ENCODE data around the gene DMRT1. TPM values are rescaled to one million over a fixed set of nuclear protein-coding genes. Genes with fewer than 3 reads are reported as not detected.
A peak's percentile ranks its signal among the peaks of the same experiment; 100 is the strongest.

Gene DMRT1
- total RNA-seq, 1 experiment from 2014 or later, result not detected

DNA sequence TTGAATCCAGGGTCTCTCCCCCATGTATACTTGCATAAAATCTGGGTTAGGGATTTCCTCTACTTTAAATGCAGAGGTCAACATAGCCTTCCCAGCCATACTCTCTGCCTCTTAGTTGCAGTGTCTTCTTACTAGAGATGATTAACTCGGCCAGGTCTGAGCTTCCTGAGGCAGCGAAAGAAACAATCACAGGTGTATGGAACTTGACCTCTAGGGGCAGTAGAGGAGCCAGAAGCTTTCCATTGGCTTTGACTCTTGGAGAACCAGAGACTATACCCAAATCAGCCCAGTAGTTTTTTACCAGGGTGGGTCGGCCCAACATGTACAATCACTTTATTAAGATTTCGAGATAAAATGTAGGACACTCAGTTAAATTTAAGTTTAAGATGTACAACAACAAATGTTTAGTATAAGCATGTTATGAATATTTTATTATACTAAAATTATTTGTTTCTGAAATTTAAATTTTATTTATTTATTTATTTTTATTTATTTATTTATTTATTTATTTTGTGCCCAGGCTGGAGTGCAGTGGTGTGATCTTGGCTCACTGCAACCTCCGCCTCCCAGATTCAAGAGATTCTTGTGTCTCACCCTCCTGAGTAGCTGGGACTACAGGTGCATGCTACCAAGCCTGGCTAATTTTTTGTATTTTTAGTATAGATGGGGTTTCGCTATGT, 87.0 kb downstream of the DMRT1 start:
- TF ChIP-seq CTCF (conservative IDR thresholded peaks at IDR 0.05; ENCODE audit: low read depth, low read length) (peak; percentile 53), EZH2 (IDR thresholded peaks at IDR 0.05; ENCODE audit: borderline replicate concordance, low read depth, low read length, poor library complexity, severe bottlenecking) (no peak)
- Histone ChIP-seq H3K4me3 (ENCODE audit: low read depth, low read length, poor library complexity, severe bottlenecking) (no peak overlapping the region), H3K27me3 (replicated peaks; ENCODE audit: insufficient read depth, low read depth, low read length, poor library complexity) (peaks cover 20% of the 10 kb centered on the region), H3K27ac (ENCODE audit: low read depth, low read length, poor library complexity, severe bottlenecking) (no peak overlapping the region), H3K9me3 (ENCODE audit: low read depth, low read length, poor library complexity, severe bottlenecking) (no peaks in the 10 kb centered on the region), H3K36me3 (ENCODE audit: insufficient read depth, low read length, poor library complexity, severe bottlenecking) (no peaks in the 10 kb centered on the region), H3K4me1 (ENCODE audit: insufficient read depth, low read length, poor library complexity, severe bottlenecking) (no peaks in the 10 kb centered on the region)
- DNase-seq (ENCODE audit: low spot score), result peak; percentile 33
- POLR2A ChIA-PET (ENCODE audit: low non-redundant PET), result no interaction called here
- intact Hi-C loops (cut with micrococcal nuclease; ENCODE audit: unreplicated experiment), result no loop called here
- BruUV-seq (replicated peaks), result no TSS peak
- CTCF ChIA-PET, result no interaction called here

GRCh38 chr9:929719-930118, 88.2 kb downstream of the DMRT1 start:
- TF ChIP-seq CTCF (conservative IDR thresholded peaks at IDR 0.05; ENCODE audit: low read depth, low read length) (no peak), EZH2 (IDR thresholded peaks at IDR 0.05; ENCODE audit: borderline replicate concordance, low read depth, low read length, poor library complexity, severe bottlenecking) (no peak)
- no peak overlapping the region for H3K4me3 ChIP-seq (ENCODE audit: low read depth, low read length, poor library complexity, severe bottlenecking)
- H3K27me3 ChIP-seq (replicated peaks; ENCODE audit: insufficient read depth, low read depth, low read length, poor library complexity), result peaks cover 32% of the 10 kb centered on the region
- no peak for DNase-seq (ENCODE audit: low spot score)
- intact Hi-C loops (cut with micrococcal nuclease; ENCODE audit: unreplicated experiment), result no loop called here
- no peaks in the 10 kb centered on the region for H3K4me1 ChIP-seq (ENCODE audit: insufficient read depth, low read length, poor library complexity, severe bottlenecking)
- H3K9me3 ChIP-seq (ENCODE audit: low read depth, low read length, poor library complexity, severe bottlenecking), result no peaks in the 10 kb centered on the region
- CTCF ChIA-PET, result no interaction called here
- BruUV-seq (replicated peaks), result no TSS peak
- H3K36me3 ChIP-seq (ENCODE audit: insufficient read depth, low read length, poor library complexity, severe bottlenecking), result no peaks in the 10 kb centered on the region
- H3K27ac ChIP-seq (ENCODE audit: low read depth, low read length, poor library complexity, severe bottlenecking), result no peak overlapping the region
- POLR2A ChIA-PET (ENCODE audit: low non-redundant PET), result no interaction called here

DNA sequence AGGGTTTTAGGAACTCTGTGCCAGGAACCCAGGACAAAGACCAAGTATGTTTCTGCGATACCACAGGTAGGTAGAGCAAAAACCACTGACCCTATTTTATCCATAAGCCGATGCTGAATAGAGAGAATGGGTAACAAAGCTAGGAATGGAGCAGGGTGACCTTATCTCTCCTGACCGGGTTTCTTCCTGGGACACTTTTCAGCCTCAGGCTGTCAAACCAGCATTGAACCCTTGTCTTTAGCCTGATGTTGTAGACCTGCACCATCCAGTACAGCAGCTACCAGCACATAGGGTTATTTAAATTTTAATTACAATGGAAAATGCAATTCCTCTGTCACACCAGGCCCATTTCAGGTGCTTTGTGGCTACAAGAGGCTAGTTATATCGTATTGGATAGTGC, 91.9 kb downstream of the DMRT1 start:
- Histone ChIP-seq H3K27me3 (replicated peaks; ENCODE audit: insufficient read depth, low read depth, low read length, poor library complexity) (peaks cover 42% of the 10 kb centered on the region), H3K4me3 (ENCODE audit: low read depth, low read length, poor library complexity, severe bottlenecking) (no peak overlapping the region), H3K27ac (ENCODE audit: low read depth, low read length, poor library complexity, severe bottlenecking) (no peak overlapping the region), H3K36me3 (ENCODE audit: insufficient read depth, low read length, poor library complexity, severe bottlenecking) (no peaks in the 10 kb centered on the region), H3K9me3 (ENCODE audit: low read depth, low read length, poor library complexity, severe bottlenecking) (no peaks in the 10 kb centered on the region), H3K4me1 (ENCODE audit: insufficient read depth, low read length, poor library complexity, severe bottlenecking) (no peaks in the 10 kb centered on the region)
- no TSS peak for BruUV-seq (replicated peaks)
- CTCF ChIA-PET, result no interaction called here
- TF ChIP-seq CTCF (conservative IDR thresholded peaks at IDR 0.05; ENCODE audit: low read depth, low read length) (no peak), EZH2 (IDR thresholded peaks at IDR 0.05; ENCODE audit: borderline replicate concordance, low read depth, low read length, poor library complexity, severe bottlenecking) (no peak)
- POLR2A ChIA-PET (ENCODE audit: low non-redundant PET), result no interaction called here
- intact Hi-C loops (cut with micrococcal nuclease; ENCODE audit: unreplicated experiment), result no loop called here
- no peak for DNase-seq (ENCODE audit: low spot score)

Data from A673 (cell line).